ENCODE data around the gene RPS6KA2. TPM values are rescaled to one million over a fixed set of nuclear protein-coding genes. Genes with fewer than 3 reads are reported as not detected.

Gene RPS6KA2
- total RNA-seq: 10 to 100 TPM; 52.1 to 84.8 (median 58.7) TPM

GRCh38 chr6:166627033-166627874, at the start of gene RPS6KA2:
RPS6KA2 (minus strand) TSS chr6:166627251; CDS start chr6:166627019, 232 bp downstream.
- TF ChIP-seq CTCF (IDR thresholded peaks at IDR 0.05): no peak
- peak; percentile 97 for DNase-seq (ENCODE audit: low spot score)
- peak; percentile 97 for ATAC-seq (ENCODE audit: low FRiP score)

GRCh38 chr6:166676270-166676860, 49.3 kb upstream of the RPS6KA2 start:
- TF ChIP-seq CTCF (IDR thresholded peaks at IDR 0.05): no peak
- ATAC-seq (ENCODE audit: low FRiP score): no peak
- no peak for DNase-seq (ENCODE audit: low spot score)

- TF ChIP-seq CTCF (IDR thresholded peaks at IDR 0.05): no peak
- DNase-seq (ENCODE audit: low spot score): no peak
- no peak for ATAC-seq (ENCODE audit: low FRiP score)
These were observed 48.7 kb upstream of the RPS6KA2 start for GRCh38 chr6:166675736-166676135.

- ATAC-seq (ENCODE audit: low FRiP score): no peak
- DNase-seq (ENCODE audit: low spot score): no peak
- TF ChIP-seq CTCF (IDR thresholded peaks at IDR 0.05): no peak
These were observed 46.3 kb upstream of the RPS6KA2 start for GRCh38 chr6:166673309-166673708.

- ATAC-seq (ENCODE audit: low FRiP score) (no peak), DNase-seq (ENCODE audit: low spot score) (no peak)
- TF ChIP-seq CTCF (IDR thresholded peaks at IDR 0.05): no peak
These were observed 45.7 kb upstream of the RPS6KA2 start for GRCh38 chr6:166672624-166673206.

- ATAC-seq (ENCODE audit: low FRiP score): no peak
- DNase-seq (ENCODE audit: low spot score): no peak
- TF ChIP-seq CTCF (IDR thresholded peaks at IDR 0.05): no peak
These were observed 45.1 kb upstream of the RPS6KA2 start for GRCh38 chr6:166672146-166672545.

All from omental fat pad (tissue), 4 donors.